ENCODE measurements around the gene OR5AU1.

DNA sequence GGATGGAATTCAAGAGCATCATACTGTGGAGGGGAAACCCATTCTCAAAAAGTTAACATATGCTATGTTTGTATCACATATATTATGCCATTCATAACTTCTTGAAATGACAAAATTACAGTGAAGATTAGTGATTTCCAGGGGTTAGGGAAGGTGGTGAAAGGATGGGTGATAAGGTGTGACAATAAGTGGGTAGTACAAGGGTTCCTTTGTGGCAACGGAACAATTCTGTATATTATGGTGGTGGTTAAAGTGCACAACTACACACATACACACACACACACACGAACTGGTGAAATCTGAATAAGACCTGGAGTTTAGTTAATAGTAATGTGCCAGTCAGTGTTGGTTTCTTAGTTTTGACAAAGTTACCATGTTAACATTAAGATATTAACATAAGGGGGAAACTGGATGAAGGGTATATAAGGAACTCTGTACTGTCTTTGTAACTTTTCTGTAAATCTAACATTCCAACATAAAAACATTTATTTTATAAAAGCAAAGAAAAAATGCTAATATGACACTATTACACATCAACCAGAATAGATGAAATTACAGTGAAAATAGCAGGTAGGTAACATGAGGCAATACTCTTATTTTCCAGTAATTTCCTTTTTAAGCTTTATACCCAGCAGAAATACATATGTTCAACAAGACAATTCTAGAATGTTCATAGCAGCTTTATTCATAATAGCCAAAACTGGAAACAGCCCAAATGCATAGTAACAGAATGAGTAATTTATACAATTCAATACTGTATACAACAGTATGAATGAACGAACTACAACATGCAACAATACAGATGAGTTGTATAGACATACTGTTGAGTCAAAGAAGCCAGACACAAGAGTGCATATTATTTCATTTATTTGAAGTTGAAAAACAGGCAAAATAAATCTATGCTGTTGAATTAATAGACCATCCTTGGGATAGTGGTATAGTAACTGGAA lies 44.0 kb upstream of the OR5AU1 start:
- TF ChIP-seq, protein P1, sequence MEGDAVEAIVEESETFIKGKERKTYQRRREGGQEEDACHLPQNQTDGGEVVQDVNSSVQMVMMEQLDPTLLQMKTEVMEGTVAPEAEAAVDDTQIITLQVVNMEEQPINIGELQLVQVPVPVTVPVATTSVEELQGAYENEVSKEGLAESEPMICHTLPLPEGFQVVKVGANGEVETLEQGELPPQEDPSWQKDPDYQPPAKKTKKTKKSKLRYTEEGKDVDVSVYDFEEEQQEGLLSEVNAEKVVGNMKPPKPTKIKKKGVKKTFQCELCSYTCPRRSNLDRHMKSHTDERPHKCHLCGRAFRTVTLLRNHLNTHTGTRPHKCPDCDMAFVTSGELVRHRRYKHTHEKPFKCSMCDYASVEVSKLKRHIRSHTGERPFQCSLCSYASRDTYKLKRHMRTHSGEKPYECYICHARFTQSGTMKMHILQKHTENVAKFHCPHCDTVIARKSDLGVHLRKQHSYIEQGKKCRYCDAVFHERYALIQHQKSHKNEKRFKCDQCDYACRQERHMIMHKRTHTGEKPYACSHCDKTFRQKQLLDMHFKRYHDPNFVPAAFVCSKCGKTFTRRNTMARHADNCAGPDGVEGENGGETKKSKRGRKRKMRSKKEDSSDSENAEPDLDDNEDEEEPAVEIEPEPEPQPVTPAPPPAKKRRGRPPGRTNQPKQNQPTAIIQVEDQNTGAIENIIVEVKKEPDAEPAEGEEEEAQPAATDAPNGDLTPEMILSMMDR (optimal IDR thresholded peaks at IDR 0.05 in 1 of 3, IDR thresholded peaks at IDR 0.05 in 1 of 3, conservative IDR thresholded peaks at IDR 0.05 in 1 of 3; ENCODE audit: extremely low read depth in 1 of 3, insufficient read depth in 2 of 3, low read length in 3 of 3), result no peak
- TF ChIP-seq EZH2 (IDR thresholded peaks at IDR 0.05; ENCODE audit: low read length), result no peak

Measured in keratinocyte (primary cell).